PC-3 (cell line): ENCODE results near the gene DLGAP1.

Source experiments
- CTCF ChIP-seq: fragments of 300-600 bp; sonication (generic); conservative IDR thresholded peaks from 2 replicates; pipeline ENCODE4 v1.5.1; 2017; ENCODE audit warnings: antibody characterized with exemption, low read depth, mild to moderate bottlenecking, low read length
- EZH2 ChIP-seq: fragments of 300-600 bp; sonication (generic); IDR thresholded peaks from one replicate; pipeline ENCODE4 v1.6.1; 2017; ENCODE audit warnings: antibody characterized with exemption, mild to moderate bottlenecking, low read length; ENCODE audit not compliant: unreplicated experiment
- EZH2phosphoT487 ChIP-seq: fragments of 300-600 bp; sonication (generic); IDR thresholded peaks from 2 replicates; pipeline ENCODE4 v1.6.1; 2018; ENCODE audit warnings: mild to moderate bottlenecking, antibody characterized with exemption, low read length, borderline replicate concordance

GRCh38 chr18:3725115-3725514, 730.0 kb downstream of the DLGAP1 start:
- TF ChIP-seq CTCF (no peak), EZH2phosphoT487 (no peak), EZH2 (no peak)
